DMS53 (cell line): ENCODE results near the gene POLD1.
"Not testable (repeated sequence)": the region's sequence is repeated elsewhere in the genome, so short reads cannot be mapped to it uniquely, and the experiment has no call there.

Source experiments
- DNase-seq: peaks from one replicate; lab custom pipeline; 2025; lab: John Stamatoyannopoulos, UW

Gene POLD1

DNA sequence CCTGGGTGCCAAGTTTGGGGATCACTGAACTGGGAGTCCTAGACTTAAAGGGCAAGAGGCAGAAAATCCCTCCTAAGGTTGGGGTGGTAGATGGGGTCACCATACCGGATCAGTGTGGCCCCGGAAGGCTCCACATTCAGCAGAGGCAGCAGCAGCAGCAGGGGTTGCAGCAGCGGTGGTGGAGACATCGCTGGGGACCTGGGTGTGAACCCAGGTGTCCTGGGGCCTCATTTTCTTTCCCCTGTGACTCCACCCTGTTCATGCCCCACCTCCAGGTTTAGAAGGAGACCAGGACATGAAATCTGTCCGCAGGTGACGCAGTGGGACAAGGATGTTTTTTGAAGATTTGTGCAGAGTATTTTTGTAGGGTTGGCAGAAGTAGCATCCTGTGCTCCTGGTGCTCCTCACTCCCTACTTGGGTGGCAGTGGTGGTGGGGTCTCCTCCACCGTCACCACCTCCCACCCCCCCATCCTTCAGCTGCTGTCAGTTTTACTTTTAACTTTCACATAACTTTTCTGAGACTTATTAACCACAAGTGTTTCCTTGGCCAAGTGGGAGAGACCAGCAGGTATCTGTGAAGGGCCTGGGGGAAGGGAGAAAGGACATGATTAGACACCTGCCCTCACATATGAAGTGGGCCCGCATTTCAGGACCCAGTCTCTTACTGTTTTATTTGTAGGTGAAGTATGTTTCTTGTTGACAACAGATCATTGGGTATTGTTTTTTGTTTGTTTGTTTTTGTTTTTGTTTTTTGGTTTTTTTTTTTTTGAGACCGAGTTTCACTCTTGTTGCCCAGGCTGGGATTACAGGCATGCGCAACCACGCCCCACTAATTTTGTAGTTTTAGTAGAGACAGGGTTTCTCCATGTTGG, 18.5 kb upstream of the POLD1 start, which contains the start of gene NAPSA:
Gene NAPSA (minus strand): TSS at position 206 of the 873 bp plus-strand sequence. CDS start 18 bp downstream, at position 188.
- no peak for DNase-seq

DNA sequence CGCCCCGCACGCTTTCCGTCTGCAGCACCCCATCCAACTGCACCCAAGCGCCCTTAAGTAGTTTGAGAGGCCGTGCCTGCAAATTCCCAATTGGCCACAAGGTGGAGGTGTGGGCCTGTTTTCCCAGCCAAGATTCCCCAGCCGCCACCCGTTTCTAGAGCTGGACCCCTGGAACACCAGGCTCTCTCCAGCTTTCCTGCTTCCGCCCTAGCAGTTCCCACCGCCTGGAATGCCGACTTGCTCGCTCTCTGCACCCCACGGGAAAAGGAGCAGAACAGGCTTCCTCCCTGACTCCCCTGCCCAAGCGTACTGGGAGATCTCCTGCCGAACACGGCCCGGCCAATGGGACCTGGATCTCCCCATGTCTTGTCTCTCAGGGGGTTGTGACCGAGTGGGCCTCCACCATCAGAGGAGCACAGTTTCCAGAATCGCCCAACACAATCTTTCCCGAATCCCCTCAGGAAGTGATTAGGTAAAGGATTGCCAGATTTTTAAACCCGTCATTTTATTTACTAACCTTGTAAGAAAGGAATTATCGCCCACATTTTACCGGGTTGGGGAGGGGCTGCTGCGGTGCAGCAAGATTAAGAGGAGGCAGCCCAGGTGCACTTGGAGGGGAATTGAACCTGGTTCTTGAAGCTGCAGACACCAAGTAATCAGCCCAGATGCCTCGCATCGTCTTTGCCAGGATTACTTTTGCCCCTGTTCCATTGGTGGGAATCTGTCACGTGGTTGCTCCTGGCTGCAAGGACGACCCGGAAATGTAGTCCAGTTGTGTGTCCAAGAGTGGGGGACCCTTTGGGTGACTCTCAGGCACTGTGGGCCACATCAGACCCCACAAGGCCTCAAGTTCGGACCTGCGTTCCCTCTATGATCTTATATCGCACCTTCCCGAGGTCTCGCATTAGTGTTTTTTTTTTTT, 15.2 kb upstream of the POLD1 start:
- peak; percentile 82 for DNase-seq

DNA sequence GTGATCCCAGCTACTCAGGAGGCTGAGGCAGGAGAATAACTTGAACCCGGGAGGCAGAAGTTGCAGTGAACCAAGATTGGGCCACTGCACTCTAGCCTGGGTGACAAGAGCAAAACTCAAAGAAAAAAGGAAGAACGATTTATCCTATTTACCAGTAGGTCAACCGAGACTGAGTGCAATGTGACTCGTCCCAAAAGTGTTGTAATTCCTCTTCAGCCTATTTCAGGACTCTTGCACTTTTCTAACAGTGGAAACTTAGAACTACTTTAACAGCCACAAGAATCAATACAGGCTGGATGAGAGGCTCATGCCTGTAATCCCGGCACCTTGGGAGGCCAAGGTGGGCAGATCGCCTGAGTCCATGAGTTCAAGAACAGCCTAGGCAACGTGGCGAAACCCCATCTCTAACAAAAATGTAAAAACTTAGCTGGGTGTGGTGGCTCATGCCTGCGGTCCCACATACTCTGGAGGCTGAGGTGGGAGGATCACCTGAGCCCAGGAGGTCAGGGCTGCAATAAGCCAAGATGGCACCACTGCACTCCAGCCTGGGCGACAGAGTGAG, 12.2 kb upstream of the POLD1 start:
- DNase-seq = no peak

DNA sequence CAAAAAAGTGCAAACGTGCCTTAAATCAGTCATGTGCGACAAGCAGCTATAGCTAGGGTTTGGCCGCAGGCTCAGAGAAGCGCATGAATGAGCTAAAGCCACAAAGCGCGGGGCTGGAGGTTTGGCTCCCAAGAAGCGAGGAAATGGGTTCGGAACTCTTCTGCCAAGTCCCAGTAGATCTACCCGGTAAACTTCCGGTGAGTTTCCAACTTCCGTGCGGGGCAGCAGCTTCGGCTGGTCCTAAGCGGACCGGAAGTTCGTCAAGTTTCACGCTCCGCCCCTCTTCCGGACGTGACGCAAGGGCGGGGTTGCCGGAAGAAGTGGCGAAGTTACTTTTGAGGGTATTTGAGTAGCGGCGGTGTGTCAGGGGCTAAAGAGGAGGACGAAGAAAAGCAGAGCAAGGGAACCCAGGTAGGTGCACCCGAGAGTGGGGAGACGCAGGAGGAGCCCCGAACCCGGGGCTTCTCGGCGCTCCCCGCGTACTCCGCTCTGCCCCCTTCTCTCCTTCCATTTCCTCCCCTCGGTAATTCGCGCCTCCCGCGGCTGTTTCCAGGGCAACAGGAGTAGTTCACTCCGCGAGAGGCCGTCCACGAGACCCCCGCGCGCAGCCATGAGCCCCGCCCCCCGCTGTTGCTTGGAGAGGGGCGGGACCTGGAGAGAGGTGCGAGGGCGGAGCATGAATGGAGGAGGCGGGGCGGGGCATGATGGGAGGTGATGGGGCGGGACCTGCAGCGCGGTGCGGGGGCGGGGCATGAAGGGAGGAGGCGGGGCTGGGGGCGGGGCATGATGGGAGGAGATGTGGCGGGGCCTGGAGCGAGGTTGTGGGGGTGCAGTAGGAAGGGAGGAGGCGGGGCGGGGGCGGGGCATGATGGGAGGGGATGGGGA, 7.7 kb upstream of the POLD1 start, which contains the start of gene NR1H2:
Gene NR1H2 (plus strand): TSS at position 292 of the 885 bp plus-strand sequence. CDS start 1,149 bp downstream, outside the sequence.
- DNase-seq = peak; percentile 98

DNA sequence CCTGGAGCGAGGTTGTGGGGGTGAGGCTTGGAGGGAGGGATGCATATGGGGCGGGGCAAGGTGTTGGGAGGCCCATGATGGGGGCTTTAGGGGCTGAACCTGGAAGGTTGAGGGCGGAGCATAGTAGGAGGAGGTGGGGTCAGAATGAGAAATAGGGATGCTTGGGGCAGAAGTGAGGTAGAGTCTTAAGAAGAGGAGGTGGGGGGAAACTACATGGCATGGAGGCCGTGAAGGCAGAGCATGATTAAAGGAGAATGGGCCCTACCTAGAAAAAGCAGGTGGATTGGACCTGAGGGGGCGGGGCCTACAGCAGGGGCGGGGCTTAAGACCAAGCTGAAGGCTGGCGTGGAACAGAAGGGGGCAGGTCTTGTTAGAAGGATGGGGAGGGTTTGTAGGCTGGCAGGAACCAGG, 7.1 kb upstream of the POLD1 start:
- peak; percentile 56 for DNase-seq

DNA sequence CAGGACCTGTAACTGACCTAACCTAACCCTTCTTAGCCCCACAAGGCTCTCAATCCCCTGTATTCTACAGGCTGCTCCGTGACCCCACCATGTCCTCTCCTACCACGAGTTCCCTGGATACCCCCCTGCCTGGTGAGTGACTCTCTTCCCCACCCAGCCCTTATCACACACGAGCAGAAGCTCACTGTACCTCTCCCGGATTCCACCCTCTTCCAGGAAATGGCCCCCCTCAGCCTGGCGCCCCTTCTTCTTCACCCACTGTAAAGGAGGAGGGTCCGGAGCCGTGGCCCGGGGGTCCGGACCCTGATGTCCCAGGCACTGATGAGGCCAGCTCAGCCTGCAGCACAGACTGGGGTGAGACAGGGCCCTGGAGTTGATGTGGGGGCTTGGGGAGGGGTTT, 6.6 kb upstream of the POLD1 start:
- no peak for DNase-seq

DNA sequence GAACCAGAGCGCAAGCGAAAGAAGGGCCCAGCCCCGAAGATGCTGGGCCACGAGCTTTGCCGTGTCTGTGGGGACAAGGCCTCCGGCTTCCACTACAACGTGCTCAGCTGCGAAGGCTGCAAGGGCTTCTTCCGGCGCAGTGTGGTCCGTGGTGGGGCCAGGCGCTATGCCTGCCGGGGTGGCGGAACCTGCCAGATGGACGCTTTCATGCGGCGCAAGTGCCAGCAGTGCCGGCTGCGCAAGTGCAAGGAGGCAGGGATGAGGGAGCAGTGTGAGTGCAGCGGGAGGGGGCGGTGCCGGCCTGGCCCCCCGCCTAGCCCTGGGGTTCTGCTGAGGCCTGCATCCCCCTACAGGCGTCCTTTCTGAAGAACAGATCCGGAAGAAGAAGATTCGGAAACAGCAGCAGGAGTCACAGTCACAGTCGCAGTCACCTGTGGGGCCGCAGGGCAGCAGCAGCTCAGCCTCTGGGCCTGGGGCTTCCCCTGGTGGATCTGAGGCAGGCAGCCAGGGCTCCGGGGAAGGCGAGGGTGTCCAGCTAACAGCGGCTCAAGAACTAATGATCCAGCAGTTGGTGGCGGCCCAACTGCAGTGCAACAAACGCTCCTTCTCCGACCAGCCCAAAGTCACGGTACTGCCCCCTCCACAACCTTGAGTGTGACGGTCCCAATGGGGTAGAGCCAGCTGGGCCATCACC, 5.8 kb upstream of the POLD1 start:
- DNase-seq = no peak

DNA sequence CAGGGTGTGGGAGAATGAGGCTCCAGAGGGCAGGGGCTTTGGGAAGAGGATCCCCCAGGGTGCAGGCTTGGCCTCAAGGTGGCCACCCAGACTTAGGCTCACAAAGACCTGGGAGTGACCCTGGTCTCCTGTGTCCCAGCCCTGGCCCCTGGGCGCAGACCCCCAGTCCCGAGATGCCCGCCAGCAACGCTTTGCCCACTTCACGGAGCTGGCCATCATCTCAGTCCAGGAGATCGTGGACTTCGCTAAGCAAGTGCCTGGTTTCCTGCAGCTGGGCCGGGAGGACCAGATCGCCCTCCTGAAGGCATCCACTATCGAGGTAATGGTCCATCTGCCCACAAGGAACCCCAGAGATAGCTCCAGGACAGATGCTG, 5.3 kb upstream of the POLD1 start:
- DNase-seq = no peak

DNA sequence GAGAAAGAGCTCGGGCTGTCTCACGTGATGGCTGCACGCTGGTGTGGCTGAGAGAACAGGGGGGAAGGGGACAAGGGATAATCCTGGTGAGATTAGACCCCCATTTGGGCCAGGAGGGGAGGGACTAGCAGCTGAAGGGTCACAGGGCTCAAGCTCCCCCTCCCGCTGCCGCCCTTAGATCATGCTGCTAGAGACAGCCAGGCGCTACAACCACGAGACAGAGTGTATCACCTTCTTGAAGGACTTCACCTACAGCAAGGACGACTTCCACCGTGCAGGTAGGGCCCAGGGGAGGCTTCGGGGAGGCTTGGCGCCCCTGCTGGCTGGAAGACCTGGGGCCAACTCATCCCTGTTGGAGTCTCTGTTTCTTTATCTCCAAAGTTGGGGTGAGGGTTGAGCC, 4.5 kb upstream of the POLD1 start:
- no peak for DNase-seq

DNA sequence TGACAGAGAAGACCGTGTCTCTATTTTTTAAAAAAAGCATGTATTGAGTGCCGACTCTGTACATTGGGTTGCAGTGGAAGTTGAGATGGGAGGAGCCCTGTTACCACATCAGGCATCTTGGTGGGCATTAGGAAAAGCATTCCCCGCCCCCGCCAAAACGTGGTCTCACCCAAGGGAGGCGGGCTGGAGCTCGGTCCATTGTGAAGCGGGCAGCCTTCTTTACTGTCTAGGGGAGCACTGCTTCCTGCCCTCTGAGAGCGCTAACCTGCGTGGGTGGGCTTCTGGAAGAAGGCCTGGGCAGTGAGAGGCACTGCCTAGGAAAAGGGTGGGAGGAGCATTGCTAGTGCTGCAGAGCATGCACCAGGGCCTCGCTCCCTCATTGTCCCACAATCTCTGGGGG, 4.0 kb upstream of the POLD1 start:
- no peak for DNase-seq

DNA sequence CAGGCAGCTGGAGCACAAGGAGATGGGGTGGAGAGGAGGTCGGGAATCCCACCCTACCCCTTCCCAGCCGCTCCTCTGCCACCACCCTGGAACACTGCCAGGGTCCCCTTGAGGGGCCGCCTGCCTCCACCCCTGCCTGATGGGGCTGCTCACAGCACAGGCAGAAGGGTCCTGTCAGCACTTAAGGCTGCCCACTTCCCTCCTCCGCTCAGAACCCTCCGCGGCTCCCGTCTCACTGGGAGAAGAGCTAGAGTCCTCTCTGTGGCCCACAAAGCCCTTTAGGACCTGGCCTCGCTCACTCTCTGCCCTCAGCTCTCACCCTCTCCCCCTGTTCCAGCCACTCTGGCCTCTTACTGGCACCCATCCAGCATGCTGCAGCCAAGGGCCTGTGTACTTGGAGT, 3.4 kb upstream of the POLD1 start:
- DNase-seq = no peak

DNA sequence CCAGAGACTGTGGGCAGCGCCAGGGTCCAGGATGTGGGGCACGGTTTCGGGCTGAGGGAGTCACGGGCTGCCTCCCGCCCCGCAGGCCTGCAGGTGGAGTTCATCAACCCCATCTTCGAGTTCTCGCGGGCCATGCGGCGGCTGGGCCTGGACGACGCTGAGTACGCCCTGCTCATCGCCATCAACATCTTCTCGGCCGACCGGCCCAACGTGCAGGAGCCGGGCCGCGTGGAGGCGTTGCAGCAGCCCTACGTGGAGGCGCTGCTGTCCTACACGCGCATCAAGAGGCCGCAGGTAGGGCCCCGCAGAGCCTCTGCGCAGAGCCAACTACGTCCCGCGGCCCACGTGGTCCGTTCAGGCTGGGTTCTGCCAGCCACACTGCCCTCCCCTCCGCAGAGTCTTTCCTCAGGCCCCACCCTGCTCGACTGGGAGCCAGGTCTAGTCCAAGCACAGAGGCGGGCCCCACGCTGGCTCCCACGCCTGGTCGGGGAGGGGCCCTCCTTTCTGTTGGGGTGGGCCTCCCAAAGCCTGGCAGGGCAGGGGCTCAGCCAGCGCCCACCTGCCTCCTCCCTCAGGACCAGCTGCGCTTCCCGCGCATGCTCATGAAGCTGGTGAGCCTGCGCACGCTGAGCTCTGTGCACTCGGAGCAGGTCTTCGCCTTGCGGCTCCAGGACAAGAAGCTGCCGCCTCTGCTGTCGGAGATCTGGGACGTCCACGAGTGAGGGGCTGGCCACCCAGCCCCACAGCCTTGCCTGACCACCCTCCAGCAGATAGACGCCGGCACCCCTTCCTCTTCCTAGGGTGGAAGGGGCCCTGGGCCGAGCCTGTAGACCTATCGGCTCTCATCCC, 2.0 kb upstream of the POLD1 start:
- DNase-seq = no peak

DNA sequence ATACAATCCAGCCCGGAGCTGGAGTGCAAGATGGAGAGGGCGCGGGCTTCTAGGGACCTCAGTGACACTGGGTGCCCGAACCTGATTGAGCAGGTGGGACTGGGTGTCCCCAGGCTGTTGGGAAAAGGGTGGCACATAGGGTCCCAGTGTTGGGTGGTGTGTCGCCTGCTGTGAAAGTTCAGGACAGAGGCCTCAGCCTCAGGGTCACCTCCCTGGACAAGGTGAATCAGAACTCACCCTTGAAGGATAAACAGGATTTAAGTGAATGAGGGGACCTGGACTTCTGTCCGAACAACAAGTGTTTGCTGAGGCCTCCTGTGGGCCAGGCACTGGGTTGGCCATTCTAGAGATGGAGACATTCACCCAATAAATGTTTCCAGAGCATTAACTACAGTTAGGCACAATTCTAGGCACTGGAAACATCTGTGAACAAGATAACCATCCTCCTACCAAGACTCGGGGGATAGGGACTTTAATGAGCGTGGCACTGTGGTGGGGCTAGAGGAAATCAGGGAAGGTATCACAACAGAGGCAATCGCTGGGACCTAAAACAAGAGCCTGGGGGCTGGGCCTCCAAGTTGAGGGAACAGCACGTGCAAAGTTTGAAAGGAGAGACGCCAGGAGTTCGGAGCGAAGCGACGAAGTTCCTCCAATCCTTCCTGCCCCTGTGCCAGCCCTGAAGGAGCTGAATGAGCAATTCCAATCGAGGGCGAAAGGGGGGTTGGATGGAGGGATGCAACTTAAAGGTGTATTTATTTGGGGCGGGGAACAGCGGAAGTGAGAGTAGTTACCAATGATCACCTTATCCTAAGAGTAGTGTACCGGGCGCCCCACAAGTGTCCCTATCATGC, 921 bp upstream of the POLD1 start:
- no peak for DNase-seq

DNA sequence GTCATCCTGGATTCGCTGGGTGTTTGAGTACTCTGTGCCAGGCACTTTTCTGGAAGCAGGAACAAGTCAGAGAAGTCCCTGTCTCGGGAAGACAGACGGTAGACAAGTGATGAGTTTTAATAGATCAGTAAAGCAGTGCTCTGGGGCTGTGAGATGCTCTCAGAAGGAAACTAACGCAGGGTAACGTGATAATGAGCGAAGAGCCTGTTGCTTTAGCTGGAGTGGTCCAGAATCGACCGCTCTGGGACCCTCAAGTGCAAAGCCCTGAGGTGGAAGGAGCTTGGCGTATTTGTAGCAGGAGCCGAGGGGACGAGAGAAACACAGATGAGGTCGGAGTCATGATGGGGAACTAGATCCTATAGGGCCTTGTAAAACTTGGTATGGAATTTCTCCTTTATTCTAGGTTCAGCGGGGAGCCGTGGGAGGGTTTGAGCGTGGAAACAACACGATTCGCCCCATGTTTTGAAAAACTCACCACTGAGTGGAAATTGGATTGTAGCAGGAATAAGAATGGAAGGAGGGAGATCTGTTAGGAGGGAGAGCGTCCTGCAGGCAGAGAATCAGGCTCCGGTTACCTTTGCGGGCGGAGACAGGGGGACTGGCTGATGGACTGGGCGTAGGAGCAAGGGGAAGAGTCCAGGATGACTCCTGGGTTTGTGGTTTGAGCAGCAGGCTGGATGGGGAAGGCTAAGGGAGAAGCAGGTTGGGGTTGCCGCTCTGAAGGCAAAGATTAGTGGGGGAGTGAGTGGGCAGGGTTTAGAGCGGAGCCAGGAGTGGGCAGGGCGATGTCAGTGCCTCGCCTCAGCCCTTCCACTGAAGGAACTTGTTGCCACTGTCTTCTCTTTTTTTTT, 763 bp downstream of the POLD1 start:
- DNase-seq = no peak

DNA sequence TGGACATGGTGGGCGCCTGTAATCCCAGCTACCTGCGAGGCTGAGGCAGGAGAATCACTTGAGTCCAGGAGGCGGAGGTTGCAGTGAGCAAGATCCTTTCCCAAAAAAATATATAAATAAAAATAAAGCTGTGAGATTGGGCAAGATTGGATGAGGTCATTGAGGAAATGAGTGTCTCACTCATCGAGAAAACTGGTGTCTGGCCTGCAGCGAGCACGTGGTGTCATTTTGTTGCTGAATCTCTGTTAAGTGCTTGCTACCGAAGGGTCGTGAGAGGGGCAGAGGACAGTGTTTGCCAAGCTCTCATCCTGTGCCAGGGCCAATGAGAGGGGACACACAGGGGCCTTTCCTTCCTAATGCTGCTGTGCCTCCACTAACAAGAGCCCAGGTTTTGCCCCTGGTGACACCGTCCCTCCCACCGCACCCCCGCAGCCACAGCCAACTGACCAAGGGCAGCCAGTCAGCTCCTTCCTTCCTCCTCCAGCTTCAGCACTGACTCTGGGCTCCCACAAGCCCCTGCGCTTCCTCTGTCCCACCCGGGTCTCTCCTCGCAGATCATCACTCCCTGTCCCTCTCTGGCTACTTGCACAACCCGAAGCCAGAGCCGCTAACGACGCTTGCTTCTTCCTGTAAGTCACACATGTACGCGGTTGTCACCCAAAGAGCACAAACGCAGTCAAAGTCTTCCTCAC, 3.2 kb downstream of the POLD1 start:
- DNase-seq = no peak

DNA sequence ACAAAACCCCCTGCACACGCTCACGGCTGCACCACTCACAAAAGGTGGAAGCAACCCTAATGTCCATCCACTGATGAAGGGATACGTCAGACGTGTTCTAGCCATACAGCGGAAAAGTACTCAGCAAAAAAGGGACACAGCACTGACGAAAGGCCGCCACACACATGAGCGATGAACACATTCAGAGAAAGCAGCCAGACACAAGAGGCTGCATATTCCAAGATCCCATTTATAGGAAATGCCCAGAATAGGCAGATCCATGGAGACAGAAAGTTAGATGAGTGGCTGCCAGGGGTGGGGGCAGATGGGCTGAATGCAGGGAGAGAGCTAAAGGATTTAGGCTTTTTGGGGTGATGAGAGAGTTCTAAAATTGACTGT, 3.7 kb downstream of the POLD1 start:
- no peak for DNase-seq

DNA sequence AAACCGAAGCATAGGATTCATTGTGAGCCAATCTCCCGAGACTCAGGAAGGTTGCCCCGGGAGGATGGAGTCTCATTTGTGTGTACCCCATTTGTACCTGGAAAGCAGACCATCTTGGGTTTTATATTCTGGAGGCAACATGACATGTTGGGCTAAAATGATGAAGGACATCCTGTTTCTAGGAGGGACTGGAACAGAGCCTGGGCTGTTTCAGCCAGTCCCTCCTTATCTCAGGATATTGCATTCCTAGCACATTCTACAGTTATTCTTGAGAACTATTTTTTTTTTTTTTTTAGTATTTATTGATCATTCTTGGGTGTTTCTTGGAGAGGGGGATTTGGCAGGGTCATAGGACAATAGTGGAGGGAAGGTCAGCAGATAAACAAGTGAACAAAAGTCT, 6.1 kb downstream of the POLD1 start:
- DNase-seq = not testable (repeated sequence)
